GM18498 (cell line): Measurements from ENCODE around the gene IGFL1.
"Not testable (repeated sequence)": the region's sequence is repeated elsewhere in the genome, so short reads cannot be mapped to it uniquely, and the experiment has no call there.

Experiments used
- ATAC-seq: cut with Tn5 transposase; IDR thresholded peaks from one replicate; pipeline ENCODE4 v1.9.1; 2021; ENCODE audit warnings: mild to moderate bottlenecking, moderate library complexity; ENCODE audit not compliant: unreplicated experiment

The IGFL1 gene

DNA sequence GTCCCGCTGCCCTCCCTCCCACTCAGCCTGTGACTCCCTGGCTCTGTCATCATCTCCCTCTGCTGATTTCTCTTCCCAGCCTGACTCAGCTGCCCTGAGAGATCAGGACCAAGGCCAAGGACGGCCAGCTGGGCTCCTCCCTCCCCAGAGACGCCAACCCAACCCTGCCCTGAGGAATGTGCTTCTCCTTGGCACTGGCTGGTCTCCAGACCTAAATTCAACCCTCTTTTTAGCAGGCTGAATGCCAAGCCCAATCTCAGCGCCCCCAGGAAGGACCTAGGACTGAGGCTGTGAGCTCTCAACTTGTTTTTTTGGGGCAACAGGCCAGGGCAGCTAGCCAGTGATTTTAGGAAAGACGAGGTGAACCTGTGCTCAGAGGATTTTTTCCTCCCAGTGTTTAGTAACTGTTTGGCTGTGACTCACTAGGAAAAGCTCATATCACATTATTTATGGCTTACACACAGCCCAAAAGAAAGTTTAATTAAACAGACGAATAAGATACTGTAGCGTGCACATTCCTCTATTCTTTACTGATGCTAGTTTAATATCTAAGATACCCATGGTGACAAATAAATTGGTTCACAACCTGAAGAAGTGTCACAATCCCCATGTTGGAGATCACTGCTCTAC, 7.4 kb upstream of the IGFL1 start:
- no peak for ATAC-seq

DNA sequence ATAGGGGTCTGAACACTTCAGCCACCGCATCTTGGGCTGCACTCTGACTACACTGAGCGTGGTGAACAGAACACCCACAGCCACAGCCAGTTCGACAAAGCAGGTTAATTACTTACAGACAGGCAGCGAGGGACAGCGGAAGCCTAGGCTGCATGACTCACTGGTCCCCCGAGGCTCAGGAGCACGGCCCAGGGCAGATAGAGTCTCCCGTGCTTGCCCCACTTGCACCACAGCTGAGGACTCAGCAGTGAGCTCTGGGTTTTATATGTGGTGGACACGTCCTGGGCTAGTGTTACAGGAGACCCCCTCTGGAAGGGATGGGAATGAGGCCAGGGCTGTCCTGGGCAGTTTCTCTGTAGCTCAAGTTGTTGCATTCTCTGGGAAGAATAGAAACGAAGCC, 5.8 kb upstream of the IGFL1 start:
- ATAC-seq, result not testable (repeated sequence)

GRCh38 chr19:46224773-46225172, 4.8 kb upstream of the IGFL1 start:
- ATAC-seq, result no peak

- ATAC-seq, result no peak
Measured at GRCh38 chr19:46225558-46226004, 4.0 kb upstream of the IGFL1 start.

DNA sequence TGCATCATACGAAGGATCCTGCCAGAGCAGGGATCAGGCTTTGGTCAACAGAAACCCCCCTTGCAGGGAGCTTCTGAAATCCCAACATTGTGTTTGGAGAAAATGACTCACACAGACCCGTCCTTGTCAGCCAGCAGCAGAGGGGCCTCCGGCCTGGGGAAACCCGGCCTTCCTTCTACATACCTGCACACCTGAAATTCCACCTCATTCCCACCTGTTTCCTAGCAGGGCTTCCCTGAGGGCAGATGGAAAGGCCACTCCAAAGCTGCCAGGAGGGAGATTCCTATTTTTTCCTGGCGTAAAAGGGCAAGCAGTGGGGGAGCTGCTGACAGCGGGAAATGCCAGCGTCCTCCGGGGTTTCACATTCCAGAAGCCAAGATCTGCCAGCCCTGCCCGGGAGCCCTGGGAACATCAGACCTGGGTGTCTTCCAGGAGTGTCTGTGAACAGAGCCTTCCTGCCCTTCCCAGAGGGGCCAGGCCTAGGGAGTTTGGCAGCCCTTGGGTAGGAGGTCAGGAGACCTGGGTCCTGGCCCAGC, 3.0 kb upstream of the IGFL1 start:
- ATAC-seq, result no peak

DNA sequence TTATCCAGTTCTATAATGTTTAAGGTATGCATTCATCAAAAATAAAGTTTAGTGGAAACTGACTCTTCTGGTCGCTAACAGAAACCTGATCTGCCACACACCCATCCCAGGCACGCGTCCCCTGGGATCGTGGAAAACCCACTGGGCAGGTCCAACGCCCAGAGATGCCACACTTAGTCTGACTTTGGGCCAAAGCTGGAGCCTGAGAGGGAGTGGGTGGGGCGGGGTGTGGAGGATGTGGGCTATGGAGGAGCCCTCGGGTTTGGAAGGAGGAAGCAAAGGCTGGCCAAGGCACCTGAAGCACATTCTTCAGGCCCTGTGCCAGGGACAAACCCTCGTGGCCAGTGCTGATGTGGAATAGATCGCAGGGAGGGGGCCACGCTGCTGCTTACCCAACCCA, 2.5 kb downstream of the IGFL1 start:
- no peak for ATAC-seq

DNA sequence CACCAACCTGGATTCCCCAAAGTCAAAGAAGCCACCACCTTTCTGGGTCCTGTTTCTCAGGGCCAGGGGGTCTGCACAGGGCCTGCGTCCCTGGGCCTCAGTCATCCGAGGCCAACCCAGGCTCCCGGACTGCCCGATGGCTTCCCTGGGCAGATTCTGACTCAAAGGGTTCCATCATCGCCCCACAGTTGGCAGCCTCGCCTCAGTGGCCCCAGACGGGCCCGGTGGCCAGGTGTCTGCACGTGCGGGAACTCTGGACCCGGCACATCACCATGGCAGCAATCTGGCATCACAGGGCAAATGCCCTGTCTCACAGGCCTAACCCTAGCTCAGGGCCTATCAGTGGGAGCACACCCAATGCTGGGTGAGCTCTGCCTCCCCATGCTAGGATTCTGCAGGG, 2.9 kb downstream of the IGFL1 start:
- ATAC-seq, result no peak

DNA sequence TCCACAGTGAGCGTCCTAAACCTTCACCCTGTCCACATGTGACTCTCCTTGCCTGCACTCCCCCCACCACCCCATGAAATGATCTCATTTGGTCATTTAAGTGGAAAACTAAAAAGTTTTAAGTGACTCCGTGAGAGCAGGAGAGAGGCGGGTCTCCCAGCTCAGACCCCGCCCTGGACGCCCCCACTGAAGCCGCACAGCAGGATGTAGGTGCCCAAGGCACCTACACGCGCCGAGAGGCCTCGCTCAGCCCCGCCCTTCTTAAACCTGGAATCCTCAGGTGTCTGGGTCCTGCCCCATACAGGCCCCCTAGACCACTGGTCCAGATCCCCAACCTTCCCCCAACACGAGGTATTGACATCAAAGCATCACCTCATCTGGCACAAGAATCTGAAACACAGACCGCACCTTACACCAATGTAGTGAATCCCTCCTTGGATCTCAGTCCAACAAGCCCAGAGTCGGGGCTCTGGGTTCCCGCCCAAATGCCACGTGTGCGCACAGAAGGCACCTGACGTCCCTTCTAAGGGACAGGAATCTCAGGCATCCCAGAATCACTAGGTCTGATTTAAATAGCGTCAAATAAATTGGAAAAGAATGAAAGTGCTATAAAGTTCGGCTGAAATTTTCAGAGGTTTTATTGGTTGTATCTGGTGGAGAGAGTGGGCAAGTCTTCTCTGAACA, 3.5 kb downstream of the IGFL1 start:
- ATAC-seq, result no peak

DNA sequence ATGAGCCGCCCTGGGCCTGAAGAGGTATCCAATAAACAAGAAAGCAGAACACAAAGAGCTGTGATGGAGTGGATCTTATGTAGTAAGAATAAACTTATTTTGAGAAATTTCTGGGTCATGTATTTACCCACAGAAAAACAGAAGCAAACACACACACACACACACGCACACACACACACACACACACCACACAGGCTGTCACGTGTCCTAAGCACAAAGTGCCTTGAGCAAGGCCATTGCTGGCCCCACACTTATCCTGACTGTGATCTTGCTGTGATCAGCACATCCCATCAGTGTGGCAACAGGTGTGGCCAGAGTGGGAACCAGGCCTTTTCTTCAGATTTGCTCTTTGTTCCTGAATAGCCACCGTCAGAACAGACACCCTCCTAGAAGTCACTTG, 4.3 kb downstream of the IGFL1 start:
- ATAC-seq, result not testable (repeated sequence)

- not testable (repeated sequence) for ATAC-seq
Measured at GRCh38 chr19:46238141-46238540, 8.6 kb downstream of the IGFL1 start.

DNA sequence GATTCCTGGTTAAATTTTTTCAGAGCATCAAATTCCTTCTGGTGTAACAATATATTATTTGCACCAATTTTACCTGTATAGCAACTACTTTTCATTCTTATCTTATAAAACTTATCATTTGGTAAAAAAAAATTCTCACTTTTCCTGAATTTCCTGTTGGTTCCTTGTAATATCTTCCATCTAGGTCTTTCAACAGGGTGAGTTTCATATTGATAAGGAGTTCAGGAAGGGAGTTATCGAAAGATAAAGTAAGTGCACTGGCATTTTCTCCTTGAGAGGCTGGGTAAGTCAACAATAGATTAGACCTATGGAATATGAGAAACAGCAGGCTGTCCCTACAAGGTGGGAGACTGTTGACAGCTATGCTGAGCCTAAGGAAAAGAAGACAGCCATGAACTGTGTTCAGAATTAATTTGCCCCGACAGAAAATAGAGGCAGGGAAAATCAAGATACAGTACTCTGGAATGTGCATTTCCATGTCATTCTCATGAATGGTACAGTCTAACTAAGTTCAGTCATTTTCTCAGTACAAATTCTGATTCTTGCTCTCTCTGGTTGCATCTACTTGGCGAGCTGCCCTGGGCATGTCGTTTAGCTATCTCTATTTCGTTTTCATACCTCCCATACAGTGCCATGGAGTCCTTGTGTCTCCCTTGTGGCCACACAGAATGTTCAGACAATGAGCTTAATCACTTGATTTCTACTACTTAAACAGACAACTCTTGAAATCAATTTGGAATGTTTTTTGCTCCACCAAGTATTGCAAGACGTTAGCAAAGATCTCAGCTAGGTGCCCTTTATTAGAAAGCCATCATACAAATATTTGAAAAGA, 9.9 kb downstream of the IGFL1 start:
- no peak for ATAC-seq

- no peak for ATAC-seq
Measured at GRCh38 chr19:46240693-46241092, 11.2 kb downstream of the IGFL1 start.

GRCh38 chr19:46241626-46242025, 12.1 kb downstream of the IGFL1 start:
- ATAC-seq, result no peak

GRCh38 chr19:46243081-46243654, 13.6 kb downstream of the IGFL1 start:
- not testable (repeated sequence) for ATAC-seq

- ATAC-seq, result no peak
Measured at GRCh38 chr19:46250076-46250735, 20.7 kb downstream of the IGFL1 start.

DNA sequence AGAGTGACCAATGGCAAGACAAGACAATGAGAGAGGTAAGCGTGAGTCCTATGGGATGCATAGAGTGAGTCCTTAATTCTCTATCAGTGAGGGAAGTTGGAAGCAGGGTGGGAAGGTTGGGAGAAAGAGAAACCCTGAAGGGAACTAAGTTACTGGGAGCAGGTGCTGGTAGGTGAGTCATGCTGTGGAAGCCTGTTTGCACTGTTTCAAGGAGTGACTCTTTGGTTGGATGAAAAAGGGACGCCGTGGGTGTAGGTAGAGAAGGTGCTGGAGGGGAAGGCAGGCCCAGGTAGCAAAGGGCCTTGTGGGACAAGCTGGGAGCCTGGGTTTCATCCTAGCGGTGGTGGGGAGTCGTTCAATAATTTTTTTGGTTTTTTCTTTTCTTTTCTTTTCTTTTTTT, 21.9 kb downstream of the IGFL1 start:
- ATAC-seq, result no peak

DNA sequence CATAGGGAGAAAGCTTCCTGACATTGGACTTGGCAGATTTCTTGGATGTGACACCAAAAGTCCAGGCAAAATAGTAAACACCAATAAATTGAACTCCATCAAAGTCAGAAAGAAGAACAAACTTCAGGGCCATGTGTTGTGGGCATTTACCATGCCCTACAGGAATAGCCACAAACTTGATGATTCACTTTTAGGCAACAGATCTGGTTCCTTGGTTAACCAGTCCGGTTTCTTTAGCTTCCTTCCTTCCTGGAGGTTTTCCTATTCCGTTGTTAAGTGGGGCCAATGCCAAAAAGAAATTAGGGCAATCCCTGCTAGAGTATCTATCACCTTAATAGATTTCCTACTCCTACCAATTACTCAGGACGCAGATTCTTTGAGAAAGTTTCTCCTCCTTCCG, 25.2 kb downstream of the IGFL1 start:
- no peak for ATAC-seq

DNA sequence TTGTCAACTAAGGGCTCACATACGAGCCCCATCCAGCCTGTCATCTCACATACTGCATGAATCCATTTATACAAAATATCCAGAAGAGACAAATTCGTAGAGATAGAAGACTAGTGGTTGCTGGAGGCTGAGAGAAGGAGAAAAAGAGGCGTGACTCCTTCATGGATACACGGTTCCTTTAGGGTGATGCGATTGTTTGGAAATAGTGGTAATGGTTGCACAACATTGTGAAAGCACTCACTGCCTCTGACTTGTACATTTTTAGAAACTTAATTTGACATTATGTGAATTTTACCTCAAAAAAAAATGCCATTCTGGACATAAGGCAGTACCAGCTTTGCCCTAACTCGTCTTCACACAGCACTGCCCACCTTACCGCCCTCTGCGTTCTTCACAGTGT, 27.3 kb downstream of the IGFL1 start:
- ATAC-seq, result no peak

DNA sequence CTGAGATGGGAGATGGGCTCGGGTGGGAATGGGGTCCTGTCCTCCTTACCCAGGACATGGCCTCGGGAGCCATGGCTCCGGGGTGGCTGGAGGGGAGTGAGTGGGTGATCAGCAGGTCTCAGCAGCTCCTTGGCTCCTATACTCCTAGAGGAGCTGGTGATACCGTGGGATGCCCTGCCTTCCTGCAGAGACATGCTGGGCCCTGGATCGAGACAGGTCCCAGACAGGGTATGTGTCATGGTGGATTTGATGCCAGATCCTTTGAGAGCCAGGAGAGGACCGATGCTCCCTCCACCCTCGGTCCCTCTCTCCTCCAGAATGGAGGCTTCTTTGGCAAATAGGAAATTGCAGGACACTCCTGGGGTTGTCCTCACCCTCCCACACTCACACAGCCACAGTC, 32.0 kb downstream of the IGFL1 start:
- not testable (repeated sequence) for ATAC-seq

DNA sequence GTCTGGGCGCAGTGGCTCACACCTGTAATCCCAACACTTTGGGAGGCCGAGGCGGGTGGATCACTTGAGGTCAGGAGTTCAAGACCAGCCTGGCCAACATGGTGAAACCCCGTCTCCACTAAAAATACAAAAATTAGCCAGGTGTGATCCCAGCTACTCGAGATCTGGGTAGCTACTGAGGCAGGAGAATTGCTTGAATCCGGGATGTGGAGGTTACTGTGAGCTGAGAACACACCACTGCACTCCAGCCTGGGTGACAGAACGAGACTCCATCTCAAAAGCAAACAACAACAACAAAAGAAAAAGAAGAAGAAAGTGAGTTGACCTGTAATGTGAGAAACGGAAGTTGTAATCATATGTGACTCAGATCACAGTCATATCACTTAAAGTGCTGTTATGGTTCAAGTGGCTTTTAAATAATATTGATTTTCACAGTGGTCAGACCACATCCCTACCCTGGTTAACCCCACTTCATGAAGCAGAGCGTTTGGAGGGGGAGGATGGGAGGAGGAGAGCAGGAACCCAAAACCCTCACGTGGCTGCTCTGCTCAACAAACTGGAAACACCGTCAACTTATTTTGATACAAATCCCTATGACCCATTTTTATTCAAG, 33.2 kb downstream of the IGFL1 start:
- ATAC-seq, result peak; percentile 70
